Activated naive CD4-positive, alpha-beta T cell treated with anti-CD3 and anti-CD28 coated beads for 36 hours (primary cell): Measurements from ENCODE around the gene AS3MT. TPM values are rescaled to one million over a fixed set of nuclear protein-coding genes. Genes with fewer than 3 reads are reported as not detected.

Experiments used
- CTCF ChIA-PET: fragments of 350-600 bp; sonication (Branson Sonifier 250); formaldehyde crosslinking; loops from one replicate; lab custom pipeline; 2021; ENCODE audit warnings: antibody characterized with exemption; lab: Charles Lee
- DNase-seq: peaks from one replicate; pipeline ENCODE4 v3.0.0-alpha.2; 2020
- H3K27ac Mint-ChIP-seq: one replicate; pipeline ENCODE4 v1.8.0; 2021; ENCODE audit warnings: mild to moderate bottlenecking, mixed read lengths
- H3K27me3 Mint-ChIP-seq: one replicate; pipeline ENCODE4 v1.8.0; 2021; ENCODE audit warnings: low read depth, mixed read lengths
- H3K36me3 Mint-ChIP-seq: one replicate; pipeline ENCODE4 v1.8.0; 2021; ENCODE audit warnings: low read depth, mixed read lengths
- H3K4me1 Mint-ChIP-seq: one replicate; pipeline ENCODE4 v1.8.0; 2021; ENCODE audit warnings: low read depth, mixed read lengths
- H3K4me3 Mint-ChIP-seq: one replicate; pipeline ENCODE4 v1.8.0; 2021; ENCODE audit warnings: mild to moderate bottlenecking, moderate library complexity, mixed read lengths
- H3K9me3 Mint-ChIP-seq: one replicate; pipeline ENCODE4 v1.8.0; 2021; ENCODE audit warnings: mixed read lengths
- intact Hi-C: fragments of 100-400 bp; cut with micrococcal nuclease; formaldehyde crosslinking; loops from one replicate; pipeline ENCODE4 v1.15.1; 2023
- total RNA-seq, 2 experiments: library from RNA; stranded (reverse); gene quantifications; one replicate each; pipeline ENCODE4 v1.2.3, GENCODE V29; 2021

Gene AS3MT
- total RNA-seq, 2 experiments from 2014 or later: 1.0 to 1.2 TPM

DNA sequence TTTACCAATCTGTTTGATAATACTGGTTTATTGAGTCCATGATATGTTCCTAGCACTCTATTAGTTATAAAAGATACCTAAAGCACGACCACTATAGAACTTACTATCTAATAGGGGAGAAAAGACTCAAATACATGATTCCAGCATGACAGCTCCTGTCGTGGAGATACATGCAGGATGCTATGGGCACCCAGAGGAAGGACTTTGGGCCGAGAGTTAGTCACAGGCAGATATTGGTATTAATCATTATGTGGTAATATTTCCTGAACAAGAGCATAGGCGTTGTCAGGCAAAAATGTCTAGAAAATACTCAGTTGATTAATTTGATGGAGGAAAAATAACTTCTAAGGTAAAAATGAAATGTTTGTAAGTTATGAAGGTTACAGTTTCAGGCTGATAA lies 80.6 kb downstream of the AS3MT start:
- Mint-ChIP-seq H3K27me3 (no peaks in the 10 kb centered on the region), H3K27ac (no peak overlapping the region), H3K4me1 (no peaks in the 10 kb centered on the region), H3K36me3 (peaks cover 3% of the 10 kb centered on the region), H3K9me3 (no peaks in the 10 kb centered on the region), H3K4me3 (no peak overlapping the region)
- DNase-seq: no peak
- intact Hi-C loops: no loop called here
- CTCF ChIA-PET: interaction anchor here (0.6 to 1.3 kb wide), 3 partner anchors 28 to 48 kb away, joined by 3 read pairs; no protein-coding TSS in a partner anchor

DNA sequence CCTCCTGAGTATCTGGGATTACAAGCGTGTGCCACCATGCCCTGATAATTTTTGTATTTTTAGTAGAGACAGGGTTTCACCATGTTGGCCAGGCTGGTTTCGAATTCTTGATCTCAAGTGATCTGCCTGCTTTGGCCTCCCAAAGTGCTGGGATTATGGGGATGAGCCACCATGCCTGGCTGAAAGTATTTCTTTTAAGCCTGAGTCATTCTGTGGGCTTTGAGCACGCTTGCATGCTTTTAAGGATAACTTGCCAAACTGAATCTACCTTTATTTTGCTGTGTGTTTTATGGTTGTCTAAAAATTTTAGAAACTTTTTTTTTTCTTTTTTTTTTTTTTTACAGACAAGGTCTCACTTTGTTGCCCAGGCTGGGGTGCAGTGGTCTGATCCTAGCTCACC lies 82.0 kb downstream of the AS3MT start:
- H3K4me1 Mint-ChIP-seq: no peaks in the 10 kb centered on the region
- H3K4me3 Mint-ChIP-seq: no peak overlapping the region
- peaks cover 3% of the 10 kb centered on the region for H3K36me3 Mint-ChIP-seq
- no peaks in the 10 kb centered on the region for H3K27me3 Mint-ChIP-seq
- intact Hi-C loops: no loop called here
- DNase-seq: no peak
- CTCF ChIA-PET: interaction anchor here (1.3 kb wide), 1 partner anchor 50 kb away, joined by 3 read pairs; no protein-coding TSS in a partner anchor
- no peaks in the 10 kb centered on the region for H3K9me3 Mint-ChIP-seq
- no peak overlapping the region for H3K27ac Mint-ChIP-seq

Other genes with a start within 250 kb of the AS3MT start
- gene TRIM8, start 225.0 kb upstream of the AS3MT start, total RNA-seq: 10 to 100 TPM; 18.8 to 20.0 TPM
- 1 to 10 TPM; 3.9 TPM for gene ARL3, start 155.1 kb upstream of the AS3MT start, total RNA-seq
- gene SFXN2, start 154.8 kb upstream of the AS3MT start, total RNA-seq: 1 to 10 TPM; 8.7 to 9.4 TPM
- 10 to 100 TPM; 10.5 to 11.8 TPM for gene WBP1L, start 125.5 kb upstream of the AS3MT start, total RNA-seq
- not detected for gene CYP17A1, start 32.1 kb upstream of the AS3MT start, total RNA-seq
- gene BORCS7, start 15.2 kb upstream of the AS3MT start, total RNA-seq: 1 to 10 TPM; 5.6 to 5.8 TPM
- gene CNNM2, start 48.8 kb downstream of the AS3MT start, total RNA-seq: 1 to 10 TPM; 3.9 to 4.3 TPM